HepG2 (cell line): ENCODE results near the gene COPE. TPM values are rescaled to one million over a fixed set of nuclear protein-coding genes. Genes with fewer than 3 reads are reported as not detected.

Experiments
- DZIP1 ChIP-seq: sonication (generic); formaldehyde crosslinking; IDR thresholded peaks from 2 replicates; pipeline ENCODE4 v1.5.0; 2020; ENCODE audit warnings: mild to moderate bottlenecking, missing genetic modification reagents
- ELF4 ChIP-seq: sonication (generic); formaldehyde crosslinking; IDR thresholded peaks from 2 replicates; pipeline ENCODE4 v1.5.0; 2020; ENCODE audit warnings: missing genetic modification reagents, mild to moderate bottlenecking, moderate library complexity, borderline replicate concordance
- ERF ChIP-seq: IDR thresholded peaks from 2 replicates; pipeline ENCODE4 v1.6.1; 2018; ENCODE audit warnings: missing biosample characterization, missing genetic modification reagents
- HMGXB4 ChIP-seq, 2 experiments: sonication (generic) in 1 of 2; formaldehyde crosslinking in 1 of 2; IDR thresholded peaks; 2 replicates each; pipeline versions ENCODE4 v1.4.0 to v1.6.1; 2018 to 2020; ENCODE audit warnings: missing genetic modification reagents in 2 of 2, borderline replicate concordance in 1 of 2, low read depth in 1 of 2, mild to moderate bottlenecking in 1 of 2, missing biosample characterization in 1 of 2
- MAX ChIP-seq: IDR thresholded peaks from 2 replicates; pipeline ENCODE4 v1.6.1; 2012; ENCODE audit warnings: inconsistent platforms
- MXD3 ChIP-seq: IDR thresholded peaks from 2 replicates; pipeline ENCODE4 v1.6.1; 2016; ENCODE audit warnings: mild to moderate bottlenecking, missing biosample characterization, missing genetic modification reagents
- PAXIP1 ChIP-seq: sonication (generic); formaldehyde crosslinking; conservative IDR thresholded peaks from 2 replicates; pipeline ENCODE4 v1.4.0; 2020; ENCODE audit warnings: mild to moderate bottlenecking, missing genetic modification reagents, moderate library complexity
- TRIM22 ChIP-seq: fragments of 450-650 bp; IDR thresholded peaks from 2 replicates; pipeline ENCODE4 v1.6.1; 2017
- ZFY ChIP-seq: sonication (generic); formaldehyde crosslinking; IDR thresholded peaks from 2 replicates; pipeline ENCODE4 v1.4.0; 2020; ENCODE audit warnings: missing genetic modification reagents
- ZNF121 ChIP-seq: sonication (generic); formaldehyde crosslinking; IDR thresholded peaks from 2 replicates; pipeline ENCODE4 v1.5.0; 2020; ENCODE audit warnings: mild to moderate bottlenecking, missing genetic modification reagents
- ZNF256 ChIP-seq: sonication (generic); formaldehyde crosslinking; conservative IDR thresholded peaks from 2 replicates; pipeline ENCODE4 v1.4.0; 2020; ENCODE audit warnings: missing genetic modification reagents
- ZNF329 ChIP-seq: sonication (generic); formaldehyde crosslinking; IDR thresholded peaks from 2 replicates; pipeline ENCODE4 v1.9.0; 2021; ENCODE audit warnings: low read depth, mild to moderate bottlenecking, missing genetic modification reagents
- ZNF619 ChIP-seq: sonication (generic); formaldehyde crosslinking; IDR thresholded peaks from 2 replicates; pipeline ENCODE4 v1.4.0; 2020; ENCODE audit warnings: mild to moderate bottlenecking, missing genetic modification reagents
- ZNF710 ChIP-seq: sonication (generic); formaldehyde crosslinking; IDR thresholded peaks from 2 replicates; pipeline ENCODE4 v1.5.0; 2020; ENCODE audit warnings: mild to moderate bottlenecking, missing genetic modification reagents, borderline replicate concordance
- ZNF724P ChIP-seq: sonication (generic); formaldehyde crosslinking; IDR thresholded peaks from 2 replicates; pipeline ENCODE4 v1.8.0; 2022; ENCODE audit warnings: missing genetic modification reagents, borderline replicate concordance
- polyA plus RNA-seq, 8 experiments: library from polyadenylated mRNA; depleted of rRNA in 3 of 8; stranded (reverse) in 7 of 8; unstranded in 1 of 8; fragments of >200 nt; fragmentation: Illumina TruSeq in 4 of 8; extraction: Trizol in 4 of 8; gene quantifications; 2 replicates each; pipeline versions ENCODE4 v1.2.1 to v1.2.3, GENCODE V29; 2011 to 2016; ENCODE audit warnings: low read depth in 4 of 8, missing spikeins in 1 of 8, mixed read lengths in 1 of 8; ENCODE audit not compliant: insufficient read depth in 1 of 8
- total RNA-seq, 5 experiments: library from RNA; depleted of rRNA; stranded (reverse); fragments of >200 nt; fragmentation: Illumina TruSeq; extraction: Trizol; gene quantifications; 2 replicates each; pipeline ENCODE4 v1.2.3, GENCODE V29; 2016; ENCODE audit warnings: low read depth in 1 of 5

The COPE gene
- total and polyA plus RNA-seq, 2 of the 13 experiments (the other 11 are each of a cell fraction or from before 2014, with no cell fraction given) = 189 to 205 TPM

GRCh38 chr19:18895038-18895823 is 24.0 kb downstream of the COPE start (continued):
- TF ChIP-seq ZNF724P (CRISPR knock-in tag) (no peak), MXD3 (CRISPR knock-in tag) (0 out of 2 replicates have a peak, but pooled peaks have one; percentile 28), PAXIP1 (CRISPR knock-in tag) (0 out of 2 replicates have a peak, but pooled peaks have one; percentile 22), ZNF256 (no peak), DZIP1 (CRISPR knock-in tag) (no peak), MAX (peak; percentile 39; the same call in 1 of the 2 replicates), ZFY (CRISPR knock-in tag) (peak; percentile 71; the same call in 1 of the 2 replicates), TRIM22 (no peak), HMGXB4 (CRISPR knock-in tag; IDR thresholded peaks at IDR 0.05; ENCODE audit: borderline replicate concordance in 1 of 2, low read depth in 1 of 2) (peak; percentile 93 to 95), ELF4 (CRISPR knock-in tag) (no peak), ZNF710 (CRISPR knock-in tag) (no peak), ZNF619 (CRISPR knock-in tag) (no peak), ZNF121 (CRISPR knock-in tag) (peak; percentile 70; the same call in 1 of the 2 replicates), ERF (CRISPR knock-in tag) (peak; percentile 36; the same call in 1 of the 2 replicates), ZNF329 (CRISPR knock-in tag) (peak; percentile 71; the same call in 1 of the 2 replicates)
